Liver (tissue), 3 donors: ENCODE results near the gene ZNF585A.

Experiments
- CTCF ChIP-seq: fragments of 150-350 bp; IDR thresholded peaks from 2 replicates; pipeline ENCODE4 v1.5.1; 2017; ENCODE audit warnings: improper control_type of control experiment, low read depth, low read length; ENCODE audit not compliant: missing input control
- EGR1 ChIP-seq, 2 donors: IDR thresholded peaks; 2 replicates each; pipeline ENCODE4 v1.6.1; 2016 to 2018; ENCODE audit warnings: antibody characterized with exemption in 2 of 2, low read depth in 2 of 2
- FOXA2 ChIP-seq: IDR thresholded peaks from 2 replicates; pipeline ENCODE4 v1.6.1; 2016; ENCODE audit warnings: antibody characterized with exemption
- GABPA ChIP-seq, 2 donors: IDR thresholded peaks in 1 of 2; conservative IDR thresholded peaks in 1 of 2; 2 replicates each; pipeline ENCODE4 v1.6.1; 2016; ENCODE audit warnings: antibody characterized with exemption in 2 of 2, mild to moderate bottlenecking in 1 of 2, moderate library complexity in 1 of 2
- HNF4A ChIP-seq, 2 donors: conservative IDR thresholded peaks; 2 replicates each; pipeline ENCODE4 v1.6.1; 2016; ENCODE audit warnings: antibody characterized with exemption in 2 of 2, mild to moderate bottlenecking in 2 of 2
- JUND ChIP-seq, 2 donors: IDR thresholded peaks; 2 replicates each; pipeline ENCODE4 v1.6.1; 2016; ENCODE audit warnings: antibody characterized with exemption in 2 of 2
- MAX ChIP-seq: IDR thresholded peaks from 2 replicates; pipeline ENCODE4 v1.6.1; 2016; ENCODE audit warnings: antibody characterized with exemption
- RAD21 ChIP-seq, 2 donors: IDR thresholded peaks; 2 replicates each; pipeline ENCODE4 v1.6.1; 2016; ENCODE audit warnings: antibody characterized with exemption in 2 of 2, mild to moderate bottlenecking in 2 of 2
- SP1 ChIP-seq: IDR thresholded peaks from 2 replicates; pipeline ENCODE4 v1.6.1; 2018; ENCODE audit warnings: antibody characterized with exemption, mild to moderate bottlenecking
- TAF1 ChIP-seq: conservative IDR thresholded peaks from 2 replicates; pipeline ENCODE4 v1.6.1; 2016; ENCODE audit warnings: antibody characterized with exemption, mild to moderate bottlenecking
- YY1 ChIP-seq: IDR thresholded peaks from 2 replicates; pipeline ENCODE4 v1.6.1; 2016; ENCODE audit warnings: antibody characterized with exemption, mild to moderate bottlenecking
- TF ChIP-seq, protein P1 (sequence below): IDR thresholded peaks from 2 replicates; pipeline ENCODE4 v1.6.1; 2016; ENCODE audit warnings: antibody characterized with exemption, mild to moderate bottlenecking
- TF ChIP-seq, protein P2 (sequence below): IDR thresholded peaks from 2 replicates; pipeline ENCODE4 v1.6.1; 2016; ENCODE audit warnings: antibody characterized with exemption
- TF ChIP-seq, protein P3 (sequence below): IDR thresholded peaks from 2 replicates; pipeline ENCODE4 v1.6.1; 2016; ENCODE audit warnings: antibody characterized with exemption
- donor health status: healthy.
- donor health status: healthy.

GRCh38 chr19:37136111-37136510 is 36.4 kb downstream of the ZNF585A start:
- TF ChIP-seq CTCF (no peak), JUND (IDR thresholded peaks at IDR 0.05) (no peak), YY1 (no peak), EGR1 (IDR thresholded peaks at IDR 0.05; ENCODE audit: low read depth in 2 of 2) (no peak), RAD21 (IDR thresholded peaks at IDR 0.05) (no peak), SP1 (no peak), MAX (no peak), GABPA (IDR thresholded peaks at IDR 0.05 in 1 of 2, conservative IDR thresholded peaks at IDR 0.05 in 1 of 2) (no peak), FOXA2 (no peak), TAF1 (no peak), HNF4A (conservative IDR thresholded peaks at IDR 0.05) (no peak)
- TF ChIP-seq, protein P1, sequence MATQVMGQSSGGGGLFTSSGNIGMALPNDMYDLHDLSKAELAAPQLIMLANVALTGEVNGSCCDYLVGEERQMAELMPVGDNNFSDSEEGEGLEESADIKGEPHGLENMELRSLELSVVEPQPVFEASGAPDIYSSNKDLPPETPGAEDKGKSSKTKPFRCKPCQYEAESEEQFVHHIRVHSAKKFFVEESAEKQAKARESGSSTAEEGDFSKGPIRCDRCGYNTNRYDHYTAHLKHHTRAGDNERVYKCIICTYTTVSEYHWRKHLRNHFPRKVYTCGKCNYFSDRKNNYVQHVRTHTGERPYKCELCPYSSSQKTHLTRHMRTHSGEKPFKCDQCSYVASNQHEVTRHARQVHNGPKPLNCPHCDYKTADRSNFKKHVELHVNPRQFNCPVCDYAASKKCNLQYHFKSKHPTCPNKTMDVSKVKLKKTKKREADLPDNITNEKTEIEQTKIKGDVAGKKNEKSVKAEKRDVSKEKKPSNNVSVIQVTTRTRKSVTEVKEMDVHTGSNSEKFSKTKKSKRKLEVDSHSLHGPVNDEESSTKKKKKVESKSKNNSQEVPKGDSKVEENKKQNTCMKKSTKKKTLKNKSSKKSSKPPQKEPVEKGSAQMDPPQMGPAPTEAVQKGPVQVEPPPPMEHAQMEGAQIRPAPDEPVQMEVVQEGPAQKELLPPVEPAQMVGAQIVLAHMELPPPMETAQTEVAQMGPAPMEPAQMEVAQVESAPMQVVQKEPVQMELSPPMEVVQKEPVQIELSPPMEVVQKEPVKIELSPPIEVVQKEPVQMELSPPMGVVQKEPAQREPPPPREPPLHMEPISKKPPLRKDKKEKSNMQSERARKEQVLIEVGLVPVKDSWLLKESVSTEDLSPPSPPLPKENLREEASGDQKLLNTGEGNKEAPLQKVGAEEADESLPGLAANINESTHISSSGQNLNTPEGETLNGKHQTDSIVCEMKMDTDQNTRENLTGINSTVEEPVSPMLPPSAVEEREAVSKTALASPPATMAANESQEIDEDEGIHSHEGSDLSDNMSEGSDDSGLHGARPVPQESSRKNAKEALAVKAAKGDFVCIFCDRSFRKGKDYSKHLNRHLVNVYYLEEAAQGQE = no peak
- TF ChIP-seq, protein P2, sequence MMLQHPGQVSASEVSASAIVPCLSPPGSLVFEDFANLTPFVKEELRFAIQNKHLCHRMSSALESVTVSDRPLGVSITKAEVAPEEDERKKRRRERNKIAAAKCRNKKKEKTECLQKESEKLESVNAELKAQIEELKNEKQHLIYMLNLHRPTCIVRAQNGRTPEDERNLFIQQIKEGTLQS = no peak
- TF ChIP-seq, protein P3, sequence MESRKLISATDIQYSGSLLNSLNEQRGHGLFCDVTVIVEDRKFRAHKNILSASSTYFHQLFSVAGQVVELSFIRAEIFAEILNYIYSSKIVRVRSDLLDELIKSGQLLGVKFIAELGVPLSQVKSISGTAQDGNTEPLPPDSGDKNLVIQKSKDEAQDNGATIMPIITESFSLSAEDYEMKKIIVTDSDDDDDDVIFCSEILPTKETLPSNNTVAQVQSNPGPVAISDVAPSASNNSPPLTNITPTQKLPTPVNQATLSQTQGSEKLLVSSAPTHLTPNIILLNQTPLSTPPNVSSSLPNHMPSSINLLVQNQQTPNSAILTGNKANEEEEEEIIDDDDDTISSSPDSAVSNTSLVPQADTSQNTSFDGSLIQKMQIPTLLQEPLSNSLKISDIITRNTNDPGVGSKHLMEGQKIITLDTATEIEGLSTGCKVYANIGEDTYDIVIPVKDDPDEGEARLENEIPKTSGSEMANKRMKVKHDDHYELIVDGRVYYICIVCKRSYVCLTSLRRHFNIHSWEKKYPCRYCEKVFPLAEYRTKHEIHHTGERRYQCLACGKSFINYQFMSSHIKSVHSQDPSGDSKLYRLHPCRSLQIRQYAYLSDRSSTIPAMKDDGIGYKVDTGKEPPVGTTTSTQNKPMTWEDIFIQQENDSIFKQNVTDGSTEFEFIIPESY = no peak
